ENCODE measurements around the gene EPHA2. TPM values are rescaled to one million over a fixed set of nuclear protein-coding genes. Genes with fewer than 3 reads are reported as not detected.
A peak's percentile ranks its signal among the peaks of the same experiment; 100 is the strongest.

The EPHA2 gene
- total RNA-seq, 1 donor from 2014 or later: 264 TPM

DNA sequence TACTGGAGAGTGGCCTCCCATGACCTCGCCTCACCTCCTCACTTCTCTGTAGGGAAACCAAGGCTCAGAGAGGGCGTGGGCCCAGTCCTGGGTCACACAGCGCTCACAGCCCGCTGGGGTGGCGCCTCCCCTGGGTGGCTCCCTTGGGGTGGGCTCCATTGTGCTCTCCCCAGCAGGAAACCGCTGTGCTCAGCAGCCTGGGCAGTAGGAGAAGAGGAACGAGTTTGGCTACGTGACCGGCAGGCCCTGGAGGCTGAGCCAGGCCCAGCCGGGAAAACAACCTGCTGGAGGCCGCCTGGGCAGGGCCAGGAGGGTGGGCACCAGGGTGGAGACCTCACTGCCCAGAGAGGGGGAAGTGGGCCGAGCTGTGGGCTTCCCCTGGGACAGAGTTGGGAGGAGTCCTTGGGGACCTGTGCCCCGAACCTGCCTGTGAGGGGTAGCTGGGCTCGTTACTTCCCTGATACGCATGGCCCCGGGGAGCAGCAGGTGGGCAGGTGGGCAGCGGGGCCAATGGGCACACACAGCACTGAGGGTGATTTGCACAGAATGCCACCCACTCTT, 67.4 kb downstream of the EPHA2 start:
- TF ChIP-seq POLR2AphosphoS5 (IDR thresholded peaks at IDR 0.05; ENCODE audit: insufficient read depth in 1 of 2, low read depth in 1 of 2) (no peak), POLR2A (IDR thresholded peaks at IDR 0.05) (no peak)
- TF ChIP-seq, protein P1, sequence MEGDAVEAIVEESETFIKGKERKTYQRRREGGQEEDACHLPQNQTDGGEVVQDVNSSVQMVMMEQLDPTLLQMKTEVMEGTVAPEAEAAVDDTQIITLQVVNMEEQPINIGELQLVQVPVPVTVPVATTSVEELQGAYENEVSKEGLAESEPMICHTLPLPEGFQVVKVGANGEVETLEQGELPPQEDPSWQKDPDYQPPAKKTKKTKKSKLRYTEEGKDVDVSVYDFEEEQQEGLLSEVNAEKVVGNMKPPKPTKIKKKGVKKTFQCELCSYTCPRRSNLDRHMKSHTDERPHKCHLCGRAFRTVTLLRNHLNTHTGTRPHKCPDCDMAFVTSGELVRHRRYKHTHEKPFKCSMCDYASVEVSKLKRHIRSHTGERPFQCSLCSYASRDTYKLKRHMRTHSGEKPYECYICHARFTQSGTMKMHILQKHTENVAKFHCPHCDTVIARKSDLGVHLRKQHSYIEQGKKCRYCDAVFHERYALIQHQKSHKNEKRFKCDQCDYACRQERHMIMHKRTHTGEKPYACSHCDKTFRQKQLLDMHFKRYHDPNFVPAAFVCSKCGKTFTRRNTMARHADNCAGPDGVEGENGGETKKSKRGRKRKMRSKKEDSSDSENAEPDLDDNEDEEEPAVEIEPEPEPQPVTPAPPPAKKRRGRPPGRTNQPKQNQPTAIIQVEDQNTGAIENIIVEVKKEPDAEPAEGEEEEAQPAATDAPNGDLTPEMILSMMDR (IDR thresholded peaks at IDR 0.05): no peak
- Histone ChIP-seq H3K4me1 (peaks cover 21% of the 10 kb centered on the region), H3K27ac (no peak overlapping the region), H3K4me3 (no peak overlapping the region), H3K36me3 (no peaks in the 10 kb centered on the region), H3K9me3 (no peaks in the 10 kb centered on the region), H3K27me3 (no peaks in the 10 kb centered on the region)
- intact Hi-C loops (cut with DNase I): no loop called here
- no peak for DNase-seq (ENCODE audit: extremely low spot score in 2 of 2)

DNA sequence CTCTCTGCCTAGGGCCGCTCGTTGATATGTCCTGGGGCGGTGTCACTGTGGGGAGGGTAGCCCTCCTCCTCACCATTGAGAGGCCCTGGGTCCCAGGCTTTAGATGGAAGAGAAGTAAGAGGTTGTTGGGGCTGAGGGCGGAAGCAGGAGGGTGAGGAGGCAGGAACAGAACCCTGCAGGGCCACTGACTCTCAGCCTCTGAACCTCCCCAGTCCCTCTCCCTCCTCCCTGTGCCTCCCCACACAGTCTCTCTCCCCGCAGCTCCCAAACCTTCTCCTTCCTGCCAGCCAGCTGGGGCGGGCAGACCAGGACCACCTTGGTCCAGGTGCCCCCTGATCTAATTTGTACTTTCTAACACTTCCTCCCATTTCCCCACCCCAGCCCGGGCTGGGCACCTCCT, 68.1 kb downstream of the EPHA2 start:
- H3K27ac ChIP-seq: peak overlapping the region; percentile 56
- intact Hi-C loops (cut with DNase I): no loop called here
- no peaks in the 10 kb centered on the region for H3K36me3 ChIP-seq
- no peaks in the 10 kb centered on the region for H3K27me3 ChIP-seq
- no peaks in the 10 kb centered on the region for H3K9me3 ChIP-seq
- no peak for DNase-seq (ENCODE audit: extremely low spot score in 2 of 2)
- peaks cover 28% of the 10 kb centered on the region for H3K4me1 ChIP-seq
- no peak for TF ChIP-seq POLR2A (IDR thresholded peaks at IDR 0.05)
- no peak overlapping the region for H3K4me3 ChIP-seq

DNA sequence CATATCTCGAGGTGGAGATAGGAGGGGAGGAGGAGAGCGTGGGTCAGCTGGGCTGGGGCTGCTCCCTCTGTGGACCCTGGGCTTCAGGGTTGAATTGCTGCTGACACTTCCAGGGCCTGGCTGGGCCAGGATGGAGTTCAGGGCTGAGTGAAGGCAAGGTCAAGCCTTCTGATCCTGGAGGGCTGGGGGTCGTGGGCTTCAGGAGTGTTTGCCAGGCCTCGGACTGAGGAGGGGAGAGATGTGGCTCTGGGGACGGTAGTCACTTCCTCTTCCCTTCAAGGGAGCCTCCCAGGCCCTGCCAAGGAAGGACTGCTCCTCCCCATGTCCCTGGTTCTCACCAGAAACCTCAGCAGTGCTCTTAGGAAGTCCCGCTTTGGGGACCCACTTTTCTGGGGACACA, 70.3 kb downstream of the EPHA2 start:
- Histone ChIP-seq H3K36me3 (no peaks in the 10 kb centered on the region), H3K4me1 (peaks cover 24% of the 10 kb centered on the region), H3K9me3 (no peaks in the 10 kb centered on the region), H3K4me3 (no peak overlapping the region), H3K27me3 (no peaks in the 10 kb centered on the region), H3K27ac (no peak overlapping the region)
- no peak for TF ChIP-seq POLR2AphosphoS5 (IDR thresholded peaks at IDR 0.05; ENCODE audit: insufficient read depth in 1 of 2, low read depth in 1 of 2)
- no peak for TF ChIP-seq POLR2A (IDR thresholded peaks at IDR 0.05)
- TF ChIP-seq, protein P1 (IDR thresholded peaks at IDR 0.05): no peak
- DNase-seq (ENCODE audit: extremely low spot score in 2 of 2): no peak
- intact Hi-C loops (cut with DNase I): no loop called here

DNA sequence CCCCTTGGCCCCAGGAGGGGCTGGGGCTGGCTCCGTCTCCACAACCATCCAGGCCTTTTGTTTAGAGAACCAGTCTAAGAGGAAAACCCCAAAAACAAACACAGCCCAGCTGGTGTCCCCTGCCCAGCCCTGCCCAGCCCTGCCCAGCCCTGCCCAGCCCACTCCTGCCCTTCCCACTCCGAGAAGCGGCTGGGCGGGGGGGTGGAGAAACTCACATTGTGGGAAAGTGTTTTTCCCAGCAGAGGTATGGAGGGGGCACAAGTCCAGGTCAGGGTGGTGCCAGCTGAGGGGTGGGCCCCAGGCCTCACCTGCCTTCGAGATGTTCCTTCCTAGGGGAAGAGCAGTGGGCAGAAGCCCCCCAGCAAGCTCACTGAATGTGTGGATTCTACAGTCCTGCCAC, 72.4 kb downstream of the EPHA2 start:
- TF ChIP-seq POLR2AphosphoS5 (IDR thresholded peaks at IDR 0.05; ENCODE audit: insufficient read depth in 1 of 2, low read depth in 1 of 2) (no peak), POLR2A (IDR thresholded peaks at IDR 0.05) (no peak)
- TF ChIP-seq, protein P1 (IDR thresholded peaks at IDR 0.05): no peak
- no peak overlapping the region for H3K27ac ChIP-seq
- peaks cover 34% of the 10 kb centered on the region for H3K4me1 ChIP-seq

DNA sequence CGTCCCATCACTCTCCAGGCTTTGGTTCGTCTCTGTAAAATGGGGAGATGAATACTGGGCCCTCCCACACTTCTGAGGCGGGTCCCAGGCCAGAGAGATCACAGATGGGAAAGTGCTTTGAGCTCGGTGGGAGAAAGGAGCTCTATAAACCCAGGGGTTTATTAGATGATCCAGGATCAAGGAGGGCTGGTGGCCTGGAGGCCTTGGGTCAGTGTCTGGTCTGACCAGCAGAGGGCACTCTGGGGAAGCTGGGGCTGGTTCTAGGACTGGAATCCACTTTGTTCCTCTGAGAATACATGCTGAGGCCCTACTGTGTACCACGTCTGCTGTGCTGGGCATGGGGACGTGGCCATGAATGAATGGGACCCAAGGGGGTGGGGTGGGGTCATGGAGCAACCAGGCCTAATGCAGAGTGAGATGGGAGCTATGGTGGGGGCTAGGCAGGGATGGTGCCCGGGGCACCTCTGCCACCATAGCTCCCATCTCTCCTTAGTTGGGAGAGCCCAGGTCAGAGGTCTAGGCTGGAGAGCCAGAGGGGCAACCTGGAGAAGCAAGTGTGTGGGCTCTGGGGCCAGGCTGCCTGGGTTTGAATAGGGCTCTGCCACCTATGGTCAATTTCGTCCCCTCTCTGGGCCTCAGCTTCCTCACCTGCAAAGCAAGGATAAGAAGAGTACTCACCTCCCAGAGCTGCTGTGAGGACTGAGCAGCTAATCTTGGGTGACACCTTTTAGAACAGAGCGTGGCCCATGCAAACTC, 73.4 kb downstream of the EPHA2 start:
- H3K4me1 ChIP-seq: peaks cover 24% of the 10 kb centered on the region
- DNase-seq (ENCODE audit: extremely low spot score in 2 of 2): no peak
- H3K9me3 ChIP-seq: no peaks in the 10 kb centered on the region
- H3K4me3 ChIP-seq: no peak overlapping the region
- intact Hi-C loops (cut with DNase I): no loop called here
- TF ChIP-seq, protein P1 (IDR thresholded peaks at IDR 0.05): peak; percentile 61 to 88 (median 71)
- no peak for TF ChIP-seq POLR2A (IDR thresholded peaks at IDR 0.05)
- TF ChIP-seq POLR2AphosphoS5 (IDR thresholded peaks at IDR 0.05; ENCODE audit: insufficient read depth in 1 of 2, low read depth in 1 of 2): no peak
- H3K27me3 ChIP-seq: no peaks in the 10 kb centered on the region
- no peaks in the 10 kb centered on the region for H3K36me3 ChIP-seq
- H3K27ac ChIP-seq: no peak overlapping the region

More for the DNA sequence above, 72.4 kb downstream of the EPHA2 start:
- no peaks in the 10 kb centered on the region for H3K36me3 ChIP-seq
- intact Hi-C loops (cut with DNase I): no loop called here
- no peak for DNase-seq (ENCODE audit: extremely low spot score in 2 of 2)
- H3K4me3 ChIP-seq: no peak overlapping the region
- no peaks in the 10 kb centered on the region for H3K27me3 ChIP-seq
- no peaks in the 10 kb centered on the region for H3K9me3 ChIP-seq
